Kasumi-1 (cell line): Measurements from ENCODE around the gene TRAK1.

Experiments used
- DNase-seq, 2 experiments: peaks; one replicate each; lab custom pipeline; 2025; lab: John Stamatoyannopoulos, UW

Gene TRAK1

GRCh38 chr3:42157540-42158538, 66.7 kb downstream of the TRAK1 start:
- no peak for DNase-seq

- DNase-seq = no peak
Measured at GRCh38 chr3:42159147-42159546, 68.0 kb downstream of the TRAK1 start.

- DNase-seq = no peak
Measured at GRCh38 chr3:42159706-42160472, 68.7 kb downstream of the TRAK1 start.

GRCh38 chr3:42161050-42161935, 70.1 kb downstream of the TRAK1 start:
- DNase-seq = no peak

- no peak for DNase-seq
Measured at GRCh38 chr3:42162462-42162861, 71.3 kb downstream of the TRAK1 start.

GRCh38 chr3:42163622-42164244, 72.6 kb downstream of the TRAK1 start:
- DNase-seq = no peak

- no peak for DNase-seq
Measured at GRCh38 chr3:42164656-42165055, 73.5 kb downstream of the TRAK1 start.

GRCh38 chr3:42165211-42165610, 74.1 kb downstream of the TRAK1 start:
- no peak for DNase-seq

- DNase-seq = no peak
Measured at GRCh38 chr3:42166214-42166613, 75.1 kb downstream of the TRAK1 start.

GRCh38 chr3:42166662-42167300, 75.6 kb downstream of the TRAK1 start:
- no peak for DNase-seq

- DNase-seq = no peak
Measured at GRCh38 chr3:42169579-42170120, 78.5 kb downstream of the TRAK1 start.

GRCh38 chr3:42172047-42172654, 81.0 kb downstream of the TRAK1 start:
- no peak for DNase-seq

- DNase-seq = peak in 1 of 2 experiments; percentile 5
Measured at GRCh38 chr3:42173307-42173706, 82.2 kb downstream of the TRAK1 start.

- DNase-seq = no peak
Measured at GRCh38 chr3:42174679-42175385, 83.7 kb downstream of the TRAK1 start.

- DNase-seq = no peak
Measured at GRCh38 chr3:42175386-42176240, 84.5 kb downstream of the TRAK1 start.

- no peak for DNase-seq
Measured at GRCh38 chr3:42176242-42177034, 85.3 kb downstream of the TRAK1 start.

GRCh38 chr3:42177068-42177800, 86.1 kb downstream of the TRAK1 start:
- no peak for DNase-seq
